Body of pancreas (tissue), 4 donors: ENCODE data around the gene PPP2R5E.

Experiments
- CTCF ChIP-seq, 7 experiments: fragments of 450-650 bp in 4 of 7; fragments of 200-600 bp in 3 of 7; sonication (generic) in 3 of 7; IDR thresholded peaks; one replicate each; pipeline ENCODE4 v1.5.1; 2016 to 2019; ENCODE audit warnings: antibody characterized with exemption in 7 of 7
- POLR2A ChIP-seq, 3 donors: fragments of 450-650 bp; IDR thresholded peaks; one replicate each; pipeline ENCODE4 v1.6.1; 2016; ENCODE audit warnings: antibody characterized with exemption in 3 of 3, mild to moderate bottlenecking in 2 of 3

GRCh38 chr14:63510538-63510937, 32.6 kb downstream of the PPP2R5E start:
- TF ChIP-seq POLR2A (IDR thresholded peaks at IDR 0.05) (no peak), CTCF (IDR thresholded peaks at IDR 0.05) (no peak)
